Sigmoid colon (tissue), 4 donors: ENCODE data around the gene RALA.

Experiments
- EP300 ChIP-seq, 4 donors: sonication (generic); formaldehyde crosslinking; IDR thresholded peaks; one replicate each; pipeline ENCODE4 v1.6.1; 2017; ENCODE audit warnings: antibody characterized with exemption in 4 of 4
- POLR2A ChIP-seq, 2 donors: fragments of 450-650 bp; IDR thresholded peaks; one replicate each; pipeline ENCODE4 v1.6.1; 2016; ENCODE audit warnings: antibody characterized with exemption in 2 of 2, mild to moderate bottlenecking in 2 of 2, moderate library complexity in 2 of 2
- POLR2AphosphoS5 ChIP-seq, 4 donors: sonication (generic); formaldehyde crosslinking; IDR thresholded peaks; one replicate each; pipeline ENCODE4 v1.6.1; 2017; ENCODE audit warnings: antibody characterized with exemption in 4 of 4
- TF ChIP-seq, protein P1 (sequence below), 4 experiments: fragments of 450-650 bp in 3 of 4; fragments of 200-600 bp in 1 of 4; IDR thresholded peaks; one replicate each; pipeline ENCODE4 v1.5.1; 2016 to 2019; ENCODE audit warnings: antibody characterized with exemption in 4 of 4, mild to moderate bottlenecking in 3 of 4, moderate library complexity in 2 of 4

GRCh38 chr7:39583539-39583938, 39.8 kb upstream of the RALA start:
- no peak for TF ChIP-seq POLR2A (IDR thresholded peaks at IDR 0.05)
- TF ChIP-seq, protein P1, sequence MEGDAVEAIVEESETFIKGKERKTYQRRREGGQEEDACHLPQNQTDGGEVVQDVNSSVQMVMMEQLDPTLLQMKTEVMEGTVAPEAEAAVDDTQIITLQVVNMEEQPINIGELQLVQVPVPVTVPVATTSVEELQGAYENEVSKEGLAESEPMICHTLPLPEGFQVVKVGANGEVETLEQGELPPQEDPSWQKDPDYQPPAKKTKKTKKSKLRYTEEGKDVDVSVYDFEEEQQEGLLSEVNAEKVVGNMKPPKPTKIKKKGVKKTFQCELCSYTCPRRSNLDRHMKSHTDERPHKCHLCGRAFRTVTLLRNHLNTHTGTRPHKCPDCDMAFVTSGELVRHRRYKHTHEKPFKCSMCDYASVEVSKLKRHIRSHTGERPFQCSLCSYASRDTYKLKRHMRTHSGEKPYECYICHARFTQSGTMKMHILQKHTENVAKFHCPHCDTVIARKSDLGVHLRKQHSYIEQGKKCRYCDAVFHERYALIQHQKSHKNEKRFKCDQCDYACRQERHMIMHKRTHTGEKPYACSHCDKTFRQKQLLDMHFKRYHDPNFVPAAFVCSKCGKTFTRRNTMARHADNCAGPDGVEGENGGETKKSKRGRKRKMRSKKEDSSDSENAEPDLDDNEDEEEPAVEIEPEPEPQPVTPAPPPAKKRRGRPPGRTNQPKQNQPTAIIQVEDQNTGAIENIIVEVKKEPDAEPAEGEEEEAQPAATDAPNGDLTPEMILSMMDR (IDR thresholded peaks at IDR 0.05) = no peak
- no peak for TF ChIP-seq POLR2AphosphoS5 (IDR thresholded peaks at IDR 0.05)
- TF ChIP-seq EP300 (IDR thresholded peaks at IDR 0.05) = no peak
